HG03457 (cell line): ENCODE measurements around the gene GPS1.

Experiments used
- ATAC-seq: cut with Tn5 transposase; IDR thresholded peaks from one replicate; pipeline ENCODE4 v1.9.1; 2021; ENCODE audit warnings: moderate number of reproducible peaks; ENCODE audit not compliant: unreplicated experiment

GPS1 gene

GRCh38 chr17:82076018-82076784, 24.5 kb downstream of the GPS1 start:
- no peak for ATAC-seq

GRCh38 chr17:82076785-82077591, 25.3 kb downstream of the GPS1 start:
- no peak for ATAC-seq

GRCh38 chr17:82077617-82078358, 26.1 kb downstream of the GPS1 start:
- no peak for ATAC-seq

GRCh38 chr17:82078433-82078832, 26.7 kb downstream of the GPS1 start:
- ATAC-seq: no peak

- no peak for ATAC-seq
These were observed 27.4 kb downstream of the GPS1 start for GRCh38 chr17:82079001-82079677.

- ATAC-seq: no peak
These were observed 28.5 kb downstream of the GPS1 start for GRCh38 chr17:82080048-82080788.

GRCh38 chr17:82080789-82081464, 29.2 kb downstream of the GPS1 start:
- ATAC-seq: no peak

GRCh38 chr17:82081546-82081945, 29.8 kb downstream of the GPS1 start:
- ATAC-seq: no peak

- no peak for ATAC-seq
These were observed 30.3 kb downstream of the GPS1 start for GRCh38 chr17:82081966-82082365.

- no peak for ATAC-seq
These were observed 30.8 kb downstream of the GPS1 start for GRCh38 chr17:82082456-82082855.

GRCh38 chr17:82083009-82083408, 31.3 kb downstream of the GPS1 start:
- ATAC-seq: no peak

- ATAC-seq: no peak
These were observed 32.0 kb downstream of the GPS1 start for GRCh38 chr17:82083533-82084359.

- ATAC-seq: no peak
These were observed 32.8 kb downstream of the GPS1 start for GRCh38 chr17:82084373-82085030.

- ATAC-seq: no peak
These were observed 33.5 kb downstream of the GPS1 start for GRCh38 chr17:82085031-82085861.

GRCh38 chr17:82085931-82086764, 34.5 kb downstream of the GPS1 start:
- ATAC-seq: no peak
